HepG2 (cell line): Measurements from ENCODE around the gene STAP2. TPM values are rescaled to one million over a fixed set of nuclear protein-coding genes. Genes with fewer than 3 reads are reported as not detected.
A peak's percentile ranks its signal among the peaks of the same experiment; 100 is the strongest.

ENCODE experiments used
- ATAC-seq: fragments of 200-7000 bp; cut with Tn5 transposase; 3 replicates; pipeline ENCODE4 v1.9.1; 2020; ENCODE audit warnings: mild to moderate bottlenecking, moderate library complexity
- BruUV-seq: library from RNA; stranded (reverse); fragments of 400-500 nt; replicated peaks from 2 replicates; lab custom pipeline; 2021; lab: Mats Ljungman, UMichigan
- CTCF ChIA-PET: fragments of 300-600 bp; formaldehyde crosslinking; extraction: SDS; loops from one replicate; lab custom pipeline; 2021; ENCODE audit warnings: low total read pairs, inconsistent platforms, low intra/inter-chr PET ratio; lab: Yijun Ruan, JAX
- POLR2A ChIA-PET: fragments of 350-600 bp; sonication (Branson Sonifier 250); formaldehyde crosslinking; loops from one replicate; lab custom pipeline; 2020; ENCODE audit warnings: antibody characterized with exemption, inconsistent platforms; lab: Yijun Ruan, JAX
- DNase-seq: peaks from one replicate; pipeline ENCODE4 v3.0.0-alpha.2; 2015; ENCODE audit warnings: low spot score
- FAIRE-seq: peaks from 3 replicates; lab custom pipeline; 2011; peaks lifted over from hg19 to GRCh38; lab: Jason Lieb, UNC
- H2AFZ ChIP-seq: one replicate; pipeline ENCODE4 v1.6.1; 2011; ENCODE audit warnings: low read length, inconsistent platforms
- H3K27ac ChIP-seq: fragments of 300-600 bp; 3 replicates; pipeline ENCODE4 v1.8.0; 2011; ENCODE audit warnings: mixed run types, mild to moderate bottlenecking, mixed read lengths, low read length, inconsistent platforms; ENCODE audit not compliant: insufficient read depth; ENCODE audit errors: extremely low read length
- H3K27me3 ChIP-seq, 2 experiments: fragments of 200-600 bp in 1 of 2; 2 replicates in 1 of 2; 3 replicates in 1 of 2; pipeline versions ENCODE4 v1.6.0 to v1.8.0; 2011; ENCODE audit warnings: low read length in 2 of 2, mild to moderate bottlenecking in 2 of 2, moderate library complexity in 2 of 2, inconsistent platforms in 1 of 2; ENCODE audit not compliant: insufficient read depth in 2 of 2, control insufficient read depth in 1 of 2
- H3K36me3 ChIP-seq, 2 experiments: fragments of 200-600 bp in 1 of 2; replicated peaks in 1 of 2; 2 replicates in 1 of 2; 3 replicates in 1 of 2; pipeline versions ENCODE4 v1.5.1 to v1.8.0; 2011; ENCODE audit warnings: low read length in 2 of 2, inconsistent platforms in 1 of 2; ENCODE audit not compliant: insufficient read depth in 2 of 2, control insufficient read depth in 1 of 2
- H3K4me1 ChIP-seq: 2 replicates; pipeline ENCODE4 v1.5.1; 2012; ENCODE audit warnings: low read length, inconsistent platforms; ENCODE audit not compliant: insufficient read depth
- H3K4me2 ChIP-seq: 2 replicates; pipeline ENCODE4 v1.6.0; 2011; ENCODE audit warnings: low read depth, low read length, inconsistent platforms
- H3K4me3 ChIP-seq, 3 experiments: fragments of 200-600 bp in 1 of 3; sonication (generic), shearing (Covaris generic) in 1 of 3; replicated peaks in 1 of 3; 2 replicates each; pipeline ENCODE4 v1.5.1; 2011 to 2016; ENCODE audit warnings: low read length in 3 of 3, inconsistent platforms in 2 of 3, low read depth in 2 of 3, mild to moderate bottlenecking in 2 of 3, control low read depth in 1 of 3, mixed read lengths in 1 of 3; ENCODE audit not compliant: insufficient read depth in 1 of 3
- H3K79me2 ChIP-seq: one replicate; pipeline ENCODE4 v1.6.1; 2011; ENCODE audit warnings: low read length, inconsistent platforms; ENCODE audit not compliant: insufficient read depth
- H3K9ac ChIP-seq: 2 replicates; pipeline ENCODE4 v1.6.0; 2011; ENCODE audit warnings: mild to moderate bottlenecking, low read depth, low read length, inconsistent platforms; ENCODE audit not compliant: insufficient read depth
- H3K9me3 ChIP-seq: 2 replicates; pipeline ENCODE4 v1.5.1; 2012; ENCODE audit warnings: mild to moderate bottlenecking, low read length
- H4K20me1 ChIP-seq: 2 replicates; pipeline ENCODE4 v1.6.0; 2011; ENCODE audit warnings: inconsistent platforms, mild to moderate bottlenecking, low read length, moderate library complexity; ENCODE audit not compliant: insufficient read depth
- AGO1 ChIP-seq: fragments of 200-400 bp; formaldehyde crosslinking; IDR thresholded peaks from 2 replicates; pipeline ENCODE4 v1.6.1; 2017; ENCODE audit warnings: mild to moderate bottlenecking, low read depth, low read length, moderate library complexity; ENCODE audit not compliant: poor library complexity, severe bottlenecking
- AGO2 ChIP-seq: fragments of 200-400 bp; formaldehyde crosslinking; optimal IDR thresholded peaks from 2 replicates; pipeline ENCODE3; 2017; ENCODE audit warnings: mild to moderate bottlenecking, low read depth, low read length, moderate library complexity
- AKAP8 ChIP-seq: sonication (generic); formaldehyde crosslinking; IDR thresholded peaks from 2 replicates; pipeline ENCODE4 v1.5.1; 2020; ENCODE audit warnings: mild to moderate bottlenecking, missing genetic modification reagents
- CREM ChIP-seq, 2 experiments: sonication (generic) in 1 of 2; formaldehyde crosslinking in 1 of 2; IDR thresholded peaks; 2 replicates each; pipeline versions ENCODE4 v1.4.0 to v1.6.1; 2016 to 2020; ENCODE audit warnings: antibody characterized with exemption in 1 of 2, mild to moderate bottlenecking in 1 of 2, missing genetic modification reagents in 1 of 2
- POLR2G ChIP-seq: fragments of 200-400 bp; formaldehyde crosslinking; IDR thresholded peaks from 2 replicates; pipeline ENCODE4 v1.6.1; 2018; ENCODE audit warnings: mild to moderate bottlenecking, low read depth, low read length, moderate library complexity
- RBFOX2 ChIP-seq: fragments of 200-400 bp; formaldehyde crosslinking; IDR thresholded peaks from 2 replicates; pipeline ENCODE4 v1.6.1; 2017; ENCODE audit warnings: low read depth, mild to moderate bottlenecking, low read length
- RBM22 ChIP-seq: fragments of 200-400 bp; formaldehyde crosslinking; optimal IDR thresholded peaks from 2 replicates; pipeline ENCODE3; 2017; ENCODE audit warnings: mild to moderate bottlenecking, low read length, moderate library complexity
- RFXANK ChIP-seq: IDR thresholded peaks from 2 replicates; pipeline ENCODE4 v1.6.1; 2016
- SNAPC2 ChIP-seq: sonication (generic); formaldehyde crosslinking; IDR thresholded peaks from 2 replicates; pipeline ENCODE4 v1.8.1; 2022; ENCODE audit warnings: mild to moderate bottlenecking, missing genetic modification reagents
- TBL1XR1 ChIP-seq: fragments of 150-350 bp; IDR thresholded peaks from 2 replicates; pipeline ENCODE4 v1.6.1; 2014; ENCODE audit warnings: borderline replicate concordance, low read length; ENCODE audit not compliant: partially characterized antibody
- ZBTB38 ChIP-seq: sonication (generic); formaldehyde crosslinking; IDR thresholded peaks from 2 replicates; pipeline ENCODE4 v1.5.1; 2020; ENCODE audit warnings: mild to moderate bottlenecking, missing genetic modification reagents
- ZBTB7B ChIP-seq: sonication (generic); formaldehyde crosslinking; IDR thresholded peaks from 2 replicates; pipeline ENCODE4 v1.4.0; 2020; ENCODE audit warnings: missing genetic modification reagents
- ZNF788 ChIP-seq: sonication (generic); formaldehyde crosslinking; IDR thresholded peaks from 2 replicates; pipeline ENCODE4 v1.5.0; 2020; ENCODE audit warnings: mild to moderate bottlenecking, missing genetic modification reagents, borderline replicate concordance
- WGBS: methylation state at CpG from one replicate; pipeline ENCODE4 v1.1.6; 2017; ENCODE audit warnings: low lambda C conversion rate; 5-methylcytosine and 5-hydroxymethylcytosine counted together
- in situ Hi-C: cut with HindIII; loops from 2 replicates; pipeline ENCODE4 v1.10.0; 2017; ENCODE audit warnings: low pct_unique_long_range_greater_than_20kb; ENCODE audit not compliant: extremely low pct_ligation_motif_present
- intact Hi-C: fragments of 100-400 bp; cut with micrococcal nuclease; formaldehyde crosslinking; loops from one replicate; pipeline ENCODE4 v1.10.0; 2022; ENCODE audit not compliant: unreplicated experiment
- polyA plus RNA-seq, 8 experiments: library from polyadenylated mRNA; depleted of rRNA in 3 of 8; stranded (reverse) in 7 of 8; unstranded in 1 of 8; fragments of >200 nt; fragmentation: Illumina TruSeq in 4 of 8; extraction: Trizol in 4 of 8; gene quantifications; 2 replicates each; pipeline versions ENCODE4 v1.2.1 to v1.2.3, GENCODE V29; 2011 to 2016; ENCODE audit warnings: low read depth in 4 of 8, missing spikeins in 1 of 8, mixed read lengths in 1 of 8; ENCODE audit not compliant: insufficient read depth in 1 of 8
- total RNA-seq, 5 experiments: library from RNA; depleted of rRNA; stranded (reverse); fragments of >200 nt; fragmentation: Illumina TruSeq; extraction: Trizol; gene quantifications; 2 replicates each; pipeline ENCODE4 v1.2.3, GENCODE V29; 2016; ENCODE audit warnings: low read depth in 1 of 5
- TF ChIP-seq, protein P1 (sequence below): IDR thresholded peaks from 2 replicates; pipeline ENCODE4 v1.4.0; 2020; ENCODE audit warnings: mild to moderate bottlenecking, missing genetic modification reagents
- TF ChIP-seq, protein P2 (sequence below): sonication (generic); formaldehyde crosslinking; IDR thresholded peaks from 2 replicates; pipeline ENCODE4 v1.5.0; 2020; ENCODE audit warnings: mild to moderate bottlenecking, missing genetic modification reagents, moderate library complexity
- TF ChIP-seq, protein P3 (sequence below): sonication (generic); formaldehyde crosslinking; IDR thresholded peaks from 2 replicates; pipeline ENCODE4 v1.4.0; 2020; ENCODE audit warnings: missing genetic modification reagents
- TF ChIP-seq, protein P4 (sequence below): IDR thresholded peaks from 2 replicates; pipeline ENCODE4 v1.6.1; 2016; ENCODE audit warnings: low read depth, borderline replicate concordance

The STAP2 gene
- total and polyA plus RNA-seq, 2 of the 13 experiments (the other 11 are each of a cell fraction or from before 2014, with no cell fraction given) = 39.0 to 43.7 TPM

DNA sequence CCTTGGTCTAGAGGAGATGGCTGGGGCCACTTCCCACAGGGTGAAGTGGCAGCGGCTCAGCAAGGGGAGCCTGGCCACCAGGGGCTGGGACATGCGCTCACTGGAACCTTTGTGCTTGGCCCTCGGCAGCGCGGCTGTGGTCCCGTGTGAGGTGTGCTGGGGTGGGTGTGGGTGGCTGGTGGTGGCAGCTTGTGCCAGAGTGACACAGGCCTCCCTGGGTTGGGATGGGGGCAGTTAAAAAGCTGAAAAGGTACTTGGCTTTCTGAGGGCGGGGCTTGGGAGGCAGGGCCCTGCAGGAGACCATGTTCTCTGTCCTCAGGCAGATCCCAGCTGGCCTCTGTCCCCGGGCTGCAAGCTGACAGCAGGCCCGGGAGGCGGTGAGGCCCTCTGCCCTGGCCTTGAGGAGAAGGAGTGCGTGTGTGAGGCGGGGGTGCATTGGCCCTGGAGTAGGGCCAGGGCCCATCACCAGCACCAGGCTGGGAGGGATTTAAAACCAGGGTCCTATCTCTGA is 22.1 kb upstream of the STAP2 start:
- Histone ChIP-seq H3K9me3 (no peaks in the 10 kb centered on the region), H3K4me1 (no peaks in the 10 kb centered on the region), H3K4me3 (no peak overlapping the region), H3K4me2 (no peak overlapping the region), H3K9ac (no peak overlapping the region), H3K27ac (no peak overlapping the region), H3K27me3 (no peaks in the 10 kb centered on the region), H2AFZ (no peak overlapping the region), H3K79me2 (no peaks in the 10 kb centered on the region), H4K20me1 (no peaks in the 10 kb centered on the region), H3K36me3 (peaks cover 22 to 53% of the 10 kb centered on the region in 2 experiments; a peak in 4 of 5 replicates)
- intact Hi-C loops = no loop called here
- in situ Hi-C loops = no loop called here
- FAIRE-seq = no peak
- peak; percentile 13 for ATAC-seq
- WGBS = 86% methylated on average over 10 of the region's 12 CpGs
- TSS peak; percentile 37 for BruUV-seq
- CTCF ChIA-PET = no interaction called here
- DNase-seq = no peak
- POLR2A ChIA-PET = interaction anchor here (2.7 kb wide), 1 partner anchor 18 kb away, joined by 10 read pairs; the partner anchor contains the start of gene MPND
- TF ChIP-seq, protein P1, sequence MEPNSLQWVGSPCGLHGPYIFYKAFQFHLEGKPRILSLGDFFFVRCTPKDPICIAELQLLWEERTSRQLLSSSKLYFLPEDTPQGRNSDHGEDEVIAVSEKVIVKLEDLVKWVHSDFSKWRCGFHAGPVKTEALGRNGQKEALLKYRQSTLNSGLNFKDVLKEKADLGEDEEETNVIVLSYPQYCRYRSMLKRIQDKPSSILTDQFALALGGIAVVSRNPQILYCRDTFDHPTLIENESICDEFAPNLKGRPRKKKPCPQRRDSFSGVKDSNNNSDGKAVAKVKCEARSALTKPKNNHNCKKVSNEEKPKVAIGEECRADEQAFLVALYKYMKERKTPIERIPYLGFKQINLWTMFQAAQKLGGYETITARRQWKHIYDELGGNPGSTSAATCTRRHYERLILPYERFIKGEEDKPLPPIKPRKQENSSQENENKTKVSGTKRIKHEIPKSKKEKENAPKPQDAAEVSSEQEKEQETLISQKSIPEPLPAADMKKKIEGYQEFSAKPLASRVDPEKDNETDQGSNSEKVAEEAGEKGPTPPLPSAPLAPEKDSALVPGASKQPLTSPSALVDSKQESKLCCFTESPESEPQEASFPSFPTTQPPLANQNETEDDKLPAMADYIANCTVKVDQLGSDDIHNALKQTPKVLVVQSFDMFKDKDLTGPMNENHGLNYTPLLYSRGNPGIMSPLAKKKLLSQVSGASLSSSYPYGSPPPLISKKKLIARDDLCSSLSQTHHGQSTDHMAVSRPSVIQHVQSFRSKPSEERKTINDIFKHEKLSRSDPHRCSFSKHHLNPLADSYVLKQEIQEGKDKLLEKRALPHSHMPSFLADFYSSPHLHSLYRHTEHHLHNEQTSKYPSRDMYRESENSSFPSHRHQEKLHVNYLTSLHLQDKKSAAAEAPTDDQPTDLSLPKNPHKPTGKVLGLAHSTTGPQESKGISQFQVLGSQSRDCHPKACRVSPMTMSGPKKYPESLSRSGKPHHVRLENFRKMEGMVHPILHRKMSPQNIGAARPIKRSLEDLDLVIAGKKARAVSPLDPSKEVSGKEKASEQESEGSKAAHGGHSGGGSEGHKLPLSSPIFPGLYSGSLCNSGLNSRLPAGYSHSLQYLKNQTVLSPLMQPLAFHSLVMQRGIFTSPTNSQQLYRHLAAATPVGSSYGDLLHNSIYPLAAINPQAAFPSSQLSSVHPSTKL (CRISPR knock-in tag) = no peak
- TF ChIP-seq, protein P2, sequence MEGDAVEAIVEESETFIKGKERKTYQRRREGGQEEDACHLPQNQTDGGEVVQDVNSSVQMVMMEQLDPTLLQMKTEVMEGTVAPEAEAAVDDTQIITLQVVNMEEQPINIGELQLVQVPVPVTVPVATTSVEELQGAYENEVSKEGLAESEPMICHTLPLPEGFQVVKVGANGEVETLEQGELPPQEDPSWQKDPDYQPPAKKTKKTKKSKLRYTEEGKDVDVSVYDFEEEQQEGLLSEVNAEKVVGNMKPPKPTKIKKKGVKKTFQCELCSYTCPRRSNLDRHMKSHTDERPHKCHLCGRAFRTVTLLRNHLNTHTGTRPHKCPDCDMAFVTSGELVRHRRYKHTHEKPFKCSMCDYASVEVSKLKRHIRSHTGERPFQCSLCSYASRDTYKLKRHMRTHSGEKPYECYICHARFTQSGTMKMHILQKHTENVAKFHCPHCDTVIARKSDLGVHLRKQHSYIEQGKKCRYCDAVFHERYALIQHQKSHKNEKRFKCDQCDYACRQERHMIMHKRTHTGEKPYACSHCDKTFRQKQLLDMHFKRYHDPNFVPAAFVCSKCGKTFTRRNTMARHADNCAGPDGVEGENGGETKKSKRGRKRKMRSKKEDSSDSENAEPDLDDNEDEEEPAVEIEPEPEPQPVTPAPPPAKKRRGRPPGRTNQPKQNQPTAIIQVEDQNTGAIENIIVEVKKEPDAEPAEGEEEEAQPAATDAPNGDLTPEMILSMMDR (CRISPR knock-in tag) = 0 out of 2 replicates have a peak, but pooled peaks have one; percentile 6
- TF ChIP-seq CREM (IDR thresholded peaks at IDR 0.05) (no peak), CREM (CRISPR knock-in tag; IDR thresholded peaks at IDR 0.05) (no peak), RBM22 (peak; percentile 88), TBL1XR1 (no peak), ZBTB7B (CRISPR knock-in tag) (no peak), AKAP8 (CRISPR knock-in tag) (peak; percentile 67), SNAPC2 (CRISPR knock-in tag) (no peak), AGO2 (peak; percentile 61), POLR2G (0 out of 2 replicates have a peak, but pooled peaks have one; percentile 0), AGO1 (peak; percentile 87), RFXANK (no peak), ZBTB38 (CRISPR knock-in tag) (0 out of 2 replicates have a peak, but pooled peaks have one; percentile 36), ZNF788 (CRISPR knock-in tag) (no peak), RBFOX2 (peak; percentile 58; the same call in 1 of the 2 replicates)
- TF ChIP-seq, protein P3, sequence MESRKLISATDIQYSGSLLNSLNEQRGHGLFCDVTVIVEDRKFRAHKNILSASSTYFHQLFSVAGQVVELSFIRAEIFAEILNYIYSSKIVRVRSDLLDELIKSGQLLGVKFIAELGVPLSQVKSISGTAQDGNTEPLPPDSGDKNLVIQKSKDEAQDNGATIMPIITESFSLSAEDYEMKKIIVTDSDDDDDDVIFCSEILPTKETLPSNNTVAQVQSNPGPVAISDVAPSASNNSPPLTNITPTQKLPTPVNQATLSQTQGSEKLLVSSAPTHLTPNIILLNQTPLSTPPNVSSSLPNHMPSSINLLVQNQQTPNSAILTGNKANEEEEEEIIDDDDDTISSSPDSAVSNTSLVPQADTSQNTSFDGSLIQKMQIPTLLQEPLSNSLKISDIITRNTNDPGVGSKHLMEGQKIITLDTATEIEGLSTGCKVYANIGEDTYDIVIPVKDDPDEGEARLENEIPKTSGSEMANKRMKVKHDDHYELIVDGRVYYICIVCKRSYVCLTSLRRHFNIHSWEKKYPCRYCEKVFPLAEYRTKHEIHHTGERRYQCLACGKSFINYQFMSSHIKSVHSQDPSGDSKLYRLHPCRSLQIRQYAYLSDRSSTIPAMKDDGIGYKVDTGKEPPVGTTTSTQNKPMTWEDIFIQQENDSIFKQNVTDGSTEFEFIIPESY (CRISPR knock-in tag) = peak; percentile 55; the same call in 1 of the 2 replicates
- TF ChIP-seq, protein P4, sequence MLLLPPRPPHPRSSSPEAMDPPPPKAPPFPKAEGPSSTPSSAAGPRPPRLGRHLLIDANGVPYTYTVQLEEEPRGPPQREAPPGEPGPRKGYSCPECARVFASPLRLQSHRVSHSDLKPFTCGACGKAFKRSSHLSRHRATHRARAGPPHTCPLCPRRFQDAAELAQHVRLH = no peak
